22Rv1 (cell line): Measurements from ENCODE around the gene RABGGTB.

ENCODE experiments used
- ZFX ChIP-seq: fragments of 450-650 bp; IDR thresholded peaks from 2 replicates; pipeline ENCODE4 v1.6.1; 2017; ENCODE audit warnings: antibody characterized with exemption, borderline replicate concordance
- TF ChIP-seq, protein P1 (sequence below): fragments of 450-650 bp; IDR thresholded peaks from 2 replicates; pipeline ENCODE4 v1.5.1; 2017; ENCODE audit warnings: mild to moderate bottlenecking

DNA sequence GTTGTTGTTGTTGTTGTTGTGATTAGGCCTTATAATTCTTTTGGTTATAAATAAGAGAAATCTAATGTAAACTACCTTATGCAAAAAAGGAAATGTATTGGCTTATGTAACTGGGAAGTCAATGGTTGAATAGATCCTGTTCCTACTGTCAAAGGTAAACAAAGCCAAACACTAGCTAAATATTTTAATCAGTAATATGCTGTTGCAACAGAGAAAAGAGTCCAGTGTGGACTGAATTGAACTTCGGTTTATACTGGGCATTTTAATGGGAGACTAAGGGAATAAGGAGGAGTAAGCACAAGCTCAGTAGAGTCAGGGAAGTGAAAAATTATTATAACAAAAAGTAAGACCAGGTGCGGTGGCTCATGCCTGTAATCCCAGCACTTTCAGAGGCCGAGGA, 26.0 kb downstream of the RABGGTB start:
- TF ChIP-seq, protein P1, sequence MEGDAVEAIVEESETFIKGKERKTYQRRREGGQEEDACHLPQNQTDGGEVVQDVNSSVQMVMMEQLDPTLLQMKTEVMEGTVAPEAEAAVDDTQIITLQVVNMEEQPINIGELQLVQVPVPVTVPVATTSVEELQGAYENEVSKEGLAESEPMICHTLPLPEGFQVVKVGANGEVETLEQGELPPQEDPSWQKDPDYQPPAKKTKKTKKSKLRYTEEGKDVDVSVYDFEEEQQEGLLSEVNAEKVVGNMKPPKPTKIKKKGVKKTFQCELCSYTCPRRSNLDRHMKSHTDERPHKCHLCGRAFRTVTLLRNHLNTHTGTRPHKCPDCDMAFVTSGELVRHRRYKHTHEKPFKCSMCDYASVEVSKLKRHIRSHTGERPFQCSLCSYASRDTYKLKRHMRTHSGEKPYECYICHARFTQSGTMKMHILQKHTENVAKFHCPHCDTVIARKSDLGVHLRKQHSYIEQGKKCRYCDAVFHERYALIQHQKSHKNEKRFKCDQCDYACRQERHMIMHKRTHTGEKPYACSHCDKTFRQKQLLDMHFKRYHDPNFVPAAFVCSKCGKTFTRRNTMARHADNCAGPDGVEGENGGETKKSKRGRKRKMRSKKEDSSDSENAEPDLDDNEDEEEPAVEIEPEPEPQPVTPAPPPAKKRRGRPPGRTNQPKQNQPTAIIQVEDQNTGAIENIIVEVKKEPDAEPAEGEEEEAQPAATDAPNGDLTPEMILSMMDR, result no peak
- no peak for TF ChIP-seq ZFX
